ENCODE data around the gene TMEM238.
A peak's percentile ranks its signal among the peaks of the same experiment; 100 is the strongest.
"Not testable (repeated sequence)": the region's sequence is repeated elsewhere in the genome, so short reads cannot be mapped to it uniquely, and the experiment has no call there.

The TMEM238 gene

DNA sequence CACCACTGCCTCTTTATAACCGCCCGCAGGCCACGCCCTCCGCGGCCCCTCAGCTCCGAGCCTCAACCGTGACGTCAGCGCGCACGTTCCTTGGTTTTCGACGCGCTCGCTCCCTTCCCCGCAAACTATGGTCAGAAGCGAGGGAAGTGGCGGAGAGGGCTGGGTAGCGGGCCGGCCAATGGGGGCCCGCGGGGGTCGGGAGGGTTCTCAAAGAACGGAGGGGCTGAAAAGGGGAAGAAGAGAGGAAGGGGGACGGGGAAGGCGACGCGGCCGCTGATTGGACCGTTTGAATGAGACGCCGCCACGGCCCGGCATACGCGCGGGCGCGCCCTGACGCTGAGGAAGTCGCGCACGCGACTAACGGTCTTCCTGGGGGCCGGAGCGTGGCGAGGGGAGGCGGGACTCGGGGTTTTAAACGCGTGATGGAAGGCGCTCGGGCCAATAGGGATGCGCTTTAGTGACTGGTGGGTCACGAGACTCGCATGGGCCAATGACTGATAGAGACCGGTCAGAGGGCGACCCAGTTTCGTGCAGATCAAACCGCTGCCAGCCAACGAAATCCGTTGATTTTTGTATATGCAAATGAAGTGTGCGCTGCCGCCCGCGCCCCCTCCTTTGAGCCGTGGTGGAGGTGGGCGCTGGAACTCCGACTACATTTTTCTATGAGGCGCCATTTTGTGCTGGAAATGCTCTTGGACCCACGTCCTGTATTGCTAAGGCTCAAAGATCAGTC, 23.9 kb upstream of the TMEM238 start:
- TF ChIP-seq, protein P1, sequence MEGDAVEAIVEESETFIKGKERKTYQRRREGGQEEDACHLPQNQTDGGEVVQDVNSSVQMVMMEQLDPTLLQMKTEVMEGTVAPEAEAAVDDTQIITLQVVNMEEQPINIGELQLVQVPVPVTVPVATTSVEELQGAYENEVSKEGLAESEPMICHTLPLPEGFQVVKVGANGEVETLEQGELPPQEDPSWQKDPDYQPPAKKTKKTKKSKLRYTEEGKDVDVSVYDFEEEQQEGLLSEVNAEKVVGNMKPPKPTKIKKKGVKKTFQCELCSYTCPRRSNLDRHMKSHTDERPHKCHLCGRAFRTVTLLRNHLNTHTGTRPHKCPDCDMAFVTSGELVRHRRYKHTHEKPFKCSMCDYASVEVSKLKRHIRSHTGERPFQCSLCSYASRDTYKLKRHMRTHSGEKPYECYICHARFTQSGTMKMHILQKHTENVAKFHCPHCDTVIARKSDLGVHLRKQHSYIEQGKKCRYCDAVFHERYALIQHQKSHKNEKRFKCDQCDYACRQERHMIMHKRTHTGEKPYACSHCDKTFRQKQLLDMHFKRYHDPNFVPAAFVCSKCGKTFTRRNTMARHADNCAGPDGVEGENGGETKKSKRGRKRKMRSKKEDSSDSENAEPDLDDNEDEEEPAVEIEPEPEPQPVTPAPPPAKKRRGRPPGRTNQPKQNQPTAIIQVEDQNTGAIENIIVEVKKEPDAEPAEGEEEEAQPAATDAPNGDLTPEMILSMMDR (IDR thresholded peaks at IDR 0.05): no peak
- no peak for TF ChIP-seq ZFX (IDR thresholded peaks at IDR 0.05; ENCODE audit: borderline replicate concordance)

DNA sequence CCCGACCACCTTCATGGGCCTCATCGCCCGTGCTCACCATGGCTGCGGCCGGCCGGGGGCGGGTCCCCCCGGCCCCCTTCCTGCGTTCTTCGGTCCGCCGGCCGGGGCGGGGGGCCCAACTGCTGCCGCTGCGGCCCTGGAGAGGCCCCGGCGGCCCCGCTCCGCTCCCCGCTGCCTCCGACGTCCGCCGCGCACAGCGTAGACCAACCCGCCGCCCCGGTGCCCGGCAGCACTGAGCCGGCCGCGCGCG, 23.4 kb upstream of the TMEM238 start, which contains the start of gene UBE2S:
Gene UBE2S, minus strand, starts transcription at position 239 of the 250 bp plus-strand sequence. Its CDS starts 199 bp downstream, at position 40.
- H3K27ac ChIP-seq: peak within 1 kb of the TSS; percentile 94

More for the DNA sequence above, 23.9 kb upstream of the TMEM238 start:
- peak overlapping the region; percentile 94 for H3K27ac ChIP-seq

DNA sequence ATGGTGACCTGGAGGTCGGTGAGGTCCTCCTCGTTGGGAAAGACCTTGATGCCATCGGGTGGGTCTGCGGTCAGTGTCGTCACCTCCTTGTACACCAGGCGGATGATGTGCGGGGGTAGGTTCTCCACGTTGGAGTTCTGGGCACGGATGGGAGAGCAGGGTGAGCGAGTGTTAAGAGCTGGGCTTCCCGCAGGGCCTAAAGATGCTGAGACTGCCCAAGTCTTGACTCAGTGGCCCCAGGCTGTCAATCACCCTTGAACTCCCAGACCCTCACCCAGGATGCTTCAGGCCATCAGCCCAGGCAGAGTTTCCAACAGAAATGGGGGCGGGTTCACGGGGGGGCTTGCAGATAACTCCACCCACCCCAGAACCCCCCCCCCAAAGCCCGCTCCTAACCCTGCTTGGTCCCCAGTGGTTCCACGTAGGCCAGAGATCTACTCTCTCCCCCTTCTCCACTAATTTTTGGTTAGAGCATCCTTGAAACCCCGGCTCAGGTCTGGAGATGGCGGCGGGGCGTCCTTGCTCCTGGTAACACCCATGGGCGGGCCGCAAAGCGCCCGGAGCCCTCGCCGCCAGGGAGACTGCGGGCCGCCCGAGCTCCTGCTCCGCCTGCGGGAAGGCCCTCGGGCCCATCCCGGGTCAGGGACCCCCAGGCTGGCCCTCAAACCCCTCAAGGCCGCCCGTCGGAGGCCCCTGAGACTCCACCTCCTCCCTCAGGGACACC, 22.9 kb upstream of the TMEM238 start:
- peak overlapping the region; percentile 94 for H3K27ac ChIP-seq
- TF ChIP-seq, protein P1 (IDR thresholded peaks at IDR 0.05): no peak
- no peak for TF ChIP-seq ZFX (IDR thresholded peaks at IDR 0.05; ENCODE audit: borderline replicate concordance)

DNA sequence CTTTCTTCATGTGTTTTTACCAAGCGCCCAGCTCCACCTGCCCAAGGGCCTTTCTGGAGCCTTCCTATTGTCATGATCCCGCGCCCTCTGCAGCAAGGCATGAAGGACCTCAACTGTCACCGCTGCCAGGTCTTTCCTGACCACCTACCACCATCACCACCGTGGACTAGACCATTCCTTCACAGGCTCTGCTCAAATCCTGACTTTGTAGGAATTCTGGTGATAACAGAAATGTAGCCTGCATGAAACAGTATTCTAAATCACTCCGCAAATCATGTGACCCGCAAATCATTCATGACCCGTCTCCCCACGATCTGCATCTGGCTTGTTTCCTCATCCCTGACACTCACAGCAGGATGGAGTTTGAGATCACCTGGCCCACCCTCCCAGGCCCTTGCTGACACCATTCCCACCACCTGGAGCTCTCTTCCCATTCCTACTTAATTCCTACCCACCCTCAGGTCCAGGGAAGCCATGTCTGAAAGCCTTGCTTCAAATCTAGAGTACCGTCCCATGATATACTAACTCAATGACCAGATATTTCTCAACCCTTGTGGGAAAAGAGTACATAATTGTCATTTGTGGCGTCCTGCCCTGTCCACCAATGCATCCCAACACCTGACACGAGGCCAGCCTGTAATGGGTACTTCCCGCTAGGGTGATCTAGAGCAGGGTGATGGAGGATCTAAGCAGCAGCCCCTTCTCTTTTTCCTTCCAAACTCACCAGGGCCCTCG, 22.2 kb upstream of the TMEM238 start:
- H3K27ac ChIP-seq: peak overlapping the region; percentile 94
- TF ChIP-seq ZFX (IDR thresholded peaks at IDR 0.05; ENCODE audit: borderline replicate concordance): no peak
- TF ChIP-seq, protein P1 (IDR thresholded peaks at IDR 0.05): no peak

DNA sequence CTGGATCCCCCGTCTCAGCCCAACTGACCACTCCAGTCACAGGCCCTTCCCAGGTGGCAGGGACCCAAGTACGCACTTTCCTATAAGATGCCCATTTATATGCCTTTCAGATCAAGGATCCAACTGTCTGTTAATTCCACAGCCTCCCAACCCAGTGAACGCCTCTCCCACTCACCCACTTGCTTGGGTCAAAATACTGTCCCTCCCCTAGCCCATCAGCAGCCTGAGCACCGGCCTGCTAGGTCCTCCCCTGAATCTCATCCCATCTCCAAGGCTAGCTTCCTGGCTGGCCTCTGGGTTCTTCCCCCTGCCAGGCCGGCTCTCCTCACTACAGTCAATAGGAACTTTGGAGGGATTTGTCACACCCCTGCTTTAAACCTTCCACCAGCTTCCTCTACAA, 21.5 kb upstream of the TMEM238 start:
- H3K27ac ChIP-seq: peak overlapping the region; percentile 94
- TF ChIP-seq, protein P1 (IDR thresholded peaks at IDR 0.05): no peak
- no peak for TF ChIP-seq ZFX (IDR thresholded peaks at IDR 0.05; ENCODE audit: borderline replicate concordance)

DNA sequence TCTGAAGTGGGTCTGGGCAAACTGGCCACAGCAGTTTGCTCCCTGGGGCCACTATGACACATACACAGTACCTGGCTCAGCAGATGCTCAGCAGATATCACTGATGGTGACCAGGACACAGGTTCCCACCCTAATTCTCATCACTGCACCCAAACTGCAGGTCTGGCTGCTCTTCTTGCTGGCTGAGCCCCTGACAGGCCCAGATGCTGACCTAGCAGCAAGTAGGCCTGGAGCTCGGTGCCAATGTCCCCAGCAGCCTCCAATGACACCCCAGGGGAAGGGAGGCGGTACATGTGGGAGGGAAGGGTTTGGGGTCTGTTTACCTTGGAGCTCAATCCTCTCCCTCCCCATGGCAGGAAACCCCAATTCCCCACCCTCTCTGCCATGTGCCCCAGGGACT, 18.4 kb upstream of the TMEM238 start:
- H3K27ac ChIP-seq: peak overlapping the region; percentile 6; the same call in 1 of the 2 replicates
- TF ChIP-seq, protein P1 (IDR thresholded peaks at IDR 0.05): no peak
- TF ChIP-seq ZFX (IDR thresholded peaks at IDR 0.05; ENCODE audit: borderline replicate concordance): no peak

DNA sequence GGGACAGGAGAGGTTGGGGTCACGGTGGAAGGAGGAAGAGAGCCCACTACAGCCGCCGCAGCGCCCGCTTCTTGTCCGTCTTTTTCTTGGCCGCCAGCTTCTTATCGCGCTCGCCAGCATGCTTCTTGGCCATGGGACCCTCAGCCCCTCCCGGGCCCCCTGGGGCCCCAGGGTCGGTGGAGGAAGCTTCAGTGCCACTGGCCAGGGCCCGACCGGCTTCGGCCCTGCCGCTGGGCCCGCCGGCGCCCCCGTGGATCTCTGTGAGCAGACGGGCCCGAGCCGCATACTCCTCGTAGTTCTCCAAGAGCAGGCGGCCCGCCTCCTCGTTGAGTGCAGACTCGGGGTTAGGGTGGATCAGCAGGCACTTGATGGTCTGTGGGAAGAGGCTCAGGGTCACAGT, 17.3 kb upstream of the TMEM238 start:
- H3K27ac ChIP-seq: not testable (repeated sequence)
